Activated CD4-positive, alpha-beta T cell treated with anti-CD3 and anti-CD28 coated beads, Interleukin-2, amount 10 ng/mL, durations not matched to agents 24 days and 14 days (primary cell): Measurements from ENCODE around the gene EAPP. TPM values are rescaled to one million over a fixed set of nuclear protein-coding genes. Genes with fewer than 3 reads are reported as not detected.
"Not testable (repeated sequence)": the region's sequence is repeated elsewhere in the genome, so short reads cannot be mapped to it uniquely, and the experiment has no call there.

Experiments used
- DNase-seq: peaks from one replicate; pipeline ENCODE4 v3.0.0; 2022
- H3K27ac Mint-ChIP-seq: one replicate; pipeline ENCODE4 v1.8.0; 2022; ENCODE audit warnings: mild to moderate bottlenecking, mixed read lengths
- H3K27me3 Mint-ChIP-seq: one replicate; pipeline ENCODE4 v1.8.0; 2022; ENCODE audit warnings: mixed read lengths
- H3K36me3 Mint-ChIP-seq: one replicate; pipeline ENCODE4 v1.8.0; 2022; ENCODE audit warnings: low read depth, mild to moderate bottlenecking, mixed read lengths
- H3K4me1 Mint-ChIP-seq: one replicate; pipeline ENCODE4 v1.8.0; 2021; ENCODE audit warnings: mixed read lengths
- H3K4me3 Mint-ChIP-seq: one replicate; pipeline ENCODE4 v1.8.0; 2022; ENCODE audit warnings: mild to moderate bottlenecking, moderate library complexity, mixed read lengths
- H3K9me3 Mint-ChIP-seq: one replicate; pipeline ENCODE4 v1.8.0; 2021; ENCODE audit warnings: mixed read lengths
- intact Hi-C: fragments of 100-400 bp; cut with micrococcal nuclease; formaldehyde crosslinking; loops from one replicate; pipeline ENCODE4 v1.15.1; 2023
- total RNA-seq: library from RNA; stranded (reverse); gene quantifications from 2 replicates; pipeline ENCODE4 v1.2.3, GENCODE V29; 2022

EAPP gene, protein sequence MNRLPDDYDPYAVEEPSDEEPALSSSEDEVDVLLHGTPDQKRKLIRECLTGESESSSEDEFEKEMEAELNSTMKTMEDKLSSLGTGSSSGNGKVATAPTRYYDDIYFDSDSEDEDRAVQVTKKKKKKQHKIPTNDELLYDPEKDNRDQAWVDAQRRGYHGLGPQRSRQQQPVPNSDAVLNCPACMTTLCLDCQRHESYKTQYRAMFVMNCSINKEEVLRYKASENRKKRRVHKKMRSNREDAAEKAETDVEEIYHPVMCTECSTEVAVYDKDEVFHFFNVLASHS
- 33.7 and 34.7 TPM in 2 replicates for total RNA-seq

DNA sequence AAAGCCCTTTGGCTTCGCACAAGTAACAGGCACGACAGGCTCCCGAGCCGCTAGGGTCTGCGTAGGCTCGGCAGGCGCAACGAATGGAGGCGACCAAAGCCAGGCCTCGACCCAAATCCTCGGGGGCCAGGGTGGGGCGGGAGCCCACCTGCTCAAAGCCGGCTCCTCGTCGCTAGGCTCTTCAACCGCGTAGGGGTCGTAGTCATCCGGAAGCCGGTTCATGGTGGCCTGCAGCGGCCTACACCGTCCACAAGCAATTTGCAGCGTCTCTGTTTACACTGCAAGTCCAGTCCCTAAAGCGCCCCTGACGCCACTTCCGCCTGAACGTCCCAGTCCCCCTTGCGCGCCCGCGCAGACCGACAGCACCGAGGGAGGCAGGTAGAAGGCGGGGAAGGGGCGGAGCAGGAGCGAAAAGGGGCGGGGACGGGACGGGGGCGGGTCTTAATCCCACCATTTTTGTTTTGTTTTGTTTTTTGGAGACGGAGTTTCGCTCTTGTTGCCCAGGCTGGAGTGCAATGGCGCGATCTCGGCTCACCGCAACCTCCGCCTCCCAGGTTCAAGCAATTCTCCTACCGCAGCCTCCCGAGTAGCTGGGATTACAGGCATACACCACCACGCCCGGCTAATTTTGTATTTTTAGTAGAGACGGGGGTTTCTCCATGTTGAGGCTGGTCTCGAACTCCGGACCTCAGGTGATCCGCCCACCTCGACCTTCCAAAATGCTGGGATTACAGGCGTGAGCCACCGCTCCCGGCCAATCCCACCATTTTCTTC, at the start of gene EAPP:
TSS of gene EAPP (minus strand) at position 295 of the 774 bp plus-strand sequence. CDS start at position 222, 73 bp downstream.
- Mint-ChIP-seq H3K4me3 (peak within 1 kb of the TSS; percentile 98), H3K4me1 (peaks cover 10% of the 10 kb centered on the region), H3K27ac (peak within 1 kb of the TSS; percentile 99), H3K36me3 (peaks cover 5% of the 10 kb centered on the region), H3K9me3 (no peaks in the 10 kb centered on the region), H3K27me3 (no peaks in the 10 kb centered on the region)
- intact Hi-C loops: loop anchor here (5.0 kb wide), 4 partner anchors 77 to 1778 kb away; partner anchors contain the start of genes EGLN3 and SPTSSA
- peak; percentile 98 for DNase-seq

DNA sequence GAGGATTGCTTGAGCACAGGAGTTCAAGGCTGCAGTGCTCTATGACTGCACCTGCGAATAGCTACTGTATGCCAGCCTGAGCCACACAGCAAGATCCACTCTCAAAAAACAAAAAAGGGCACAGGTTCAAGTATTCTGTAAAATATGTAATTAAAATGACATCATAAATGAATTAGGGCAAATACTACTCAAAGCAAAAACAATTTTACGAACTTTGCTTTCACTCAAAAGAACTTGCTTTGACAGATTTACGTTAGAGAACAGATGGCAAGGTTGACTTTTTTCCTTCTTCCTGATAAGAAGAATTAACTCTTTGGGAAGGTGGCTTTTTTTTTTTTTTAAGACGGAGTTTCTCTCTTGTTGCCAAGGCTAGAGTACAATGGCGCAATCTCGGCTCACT, 44.0 kb upstream of the EAPP start:
- Mint-ChIP-seq H3K9me3 (no peaks in the 10 kb centered on the region), H3K27me3 (no peaks in the 10 kb centered on the region), H3K4me3 (no peak overlapping the region), H3K36me3 (peaks cover 45% of the 10 kb centered on the region), H3K4me1 (peaks cover 3% of the 10 kb centered on the region), H3K27ac (no peak overlapping the region)
- DNase-seq: no peak
- intact Hi-C loops: no loop called here

DNA sequence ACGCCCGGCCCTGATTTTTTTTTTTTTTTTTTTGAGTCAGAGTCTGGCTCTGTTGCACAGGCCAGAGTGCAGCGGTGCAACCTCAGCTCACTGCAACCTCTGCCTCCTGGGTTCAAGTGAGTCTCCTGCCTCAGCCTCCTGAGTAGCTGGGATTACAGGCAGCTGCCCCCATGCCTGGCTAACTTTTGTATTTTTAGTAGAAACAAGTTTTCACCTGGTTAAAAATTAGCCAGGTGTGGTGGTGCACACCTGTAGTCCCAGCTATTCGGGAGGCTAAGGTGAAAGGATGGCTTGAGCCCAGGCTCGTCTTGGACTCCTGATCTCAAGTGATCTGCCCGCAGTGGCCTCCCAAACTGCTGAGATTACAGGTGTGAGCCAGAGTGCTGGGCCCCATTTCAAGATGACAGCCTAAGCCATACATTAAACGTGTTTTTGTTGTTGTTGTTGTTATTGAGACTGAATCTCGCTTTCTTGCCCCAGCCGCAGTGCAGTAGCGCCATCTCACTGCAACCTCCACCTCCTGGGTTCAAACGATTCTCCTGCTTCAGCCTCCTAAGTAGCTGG, 42.7 kb upstream of the EAPP start:
- peaks cover 3% of the 10 kb centered on the region for H3K4me1 Mint-ChIP-seq

DNA sequence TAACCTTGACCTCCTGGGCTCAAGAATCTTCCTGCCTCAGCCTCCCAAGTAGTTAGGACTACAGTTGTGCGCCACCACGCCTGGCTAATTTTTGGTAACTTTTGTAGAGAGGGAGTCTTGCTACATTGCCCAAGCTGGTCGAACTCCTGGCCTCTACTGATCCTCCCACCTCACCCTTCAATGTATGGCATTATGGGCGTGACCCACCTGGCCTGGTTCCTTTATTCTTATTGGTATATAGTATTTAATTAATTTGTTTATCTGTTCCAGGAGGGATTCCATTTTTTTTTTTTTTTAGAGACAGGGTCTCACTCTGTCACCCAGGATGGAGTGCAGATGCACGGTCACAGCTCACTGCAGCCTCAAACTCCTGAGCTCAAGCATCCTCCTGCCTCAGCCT, 40.9 kb upstream of the EAPP start:
- Mint-ChIP-seq H3K4me3 (no peak overlapping the region), H3K9me3 (no peaks in the 10 kb centered on the region), H3K4me1 (peaks cover 3% of the 10 kb centered on the region), H3K36me3 (peaks cover 38% of the 10 kb centered on the region), H3K27me3 (no peaks in the 10 kb centered on the region), H3K27ac (no peak overlapping the region)
- DNase-seq: no peak
- intact Hi-C loops: no loop called here

More for the DNA sequence above, 42.7 kb upstream of the EAPP start:
- H3K27ac Mint-ChIP-seq: no peak overlapping the region
- intact Hi-C loops: no loop called here
- no peaks in the 10 kb centered on the region for H3K9me3 Mint-ChIP-seq
- no peaks in the 10 kb centered on the region for H3K27me3 Mint-ChIP-seq
- peaks cover 44% of the 10 kb centered on the region for H3K36me3 Mint-ChIP-seq
- no peak overlapping the region for H3K4me3 Mint-ChIP-seq
- no peak for DNase-seq

- no peak overlapping the region for H3K4me3 Mint-ChIP-seq
- DNase-seq: no peak
- H3K27ac Mint-ChIP-seq: no peak overlapping the region
- H3K4me1 Mint-ChIP-seq: no peaks in the 10 kb centered on the region
- H3K36me3 Mint-ChIP-seq: peaks cover 40% of the 10 kb centered on the region
- H3K9me3 Mint-ChIP-seq: no peaks in the 10 kb centered on the region
- intact Hi-C loops: no loop called here
- no peaks in the 10 kb centered on the region for H3K27me3 Mint-ChIP-seq
Measured at GRCh38 chr14:34571771-34572170, 32.3 kb upstream of the EAPP start.

DNA sequence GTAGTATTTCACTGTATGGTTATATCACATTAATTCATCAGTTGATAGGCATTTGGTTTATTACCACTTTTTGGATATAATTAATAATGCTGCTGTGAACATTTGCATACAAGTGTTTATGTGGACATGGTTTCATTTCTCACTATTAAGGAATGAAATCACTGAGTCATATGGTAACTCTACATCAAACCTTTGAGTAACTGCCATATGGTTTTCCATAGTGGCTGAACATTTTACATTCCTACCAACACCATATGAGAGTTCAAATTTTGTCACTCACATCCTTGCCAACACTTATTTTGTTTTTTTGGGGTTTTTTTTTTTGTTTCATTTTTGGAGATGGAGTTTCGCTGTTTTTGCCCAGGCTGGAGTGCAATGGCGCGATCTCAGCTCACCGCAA, 30.2 kb upstream of the EAPP start:
- H3K27ac Mint-ChIP-seq: no peak overlapping the region
- H3K4me3 Mint-ChIP-seq: no peak overlapping the region

GRCh38 chr14:34568803-34569202, 29.3 kb upstream of the EAPP start:
- intact Hi-C loops: no loop called here
- Mint-ChIP-seq H3K4me3 (no peak overlapping the region), H3K27me3 (no peaks in the 10 kb centered on the region), H3K27ac (no peak overlapping the region), H3K36me3 (peaks cover 40% of the 10 kb centered on the region), H3K4me1 (no peaks in the 10 kb centered on the region), H3K9me3 (no peaks in the 10 kb centered on the region)
- no peak for DNase-seq

More for the DNA sequence above, 30.2 kb upstream of the EAPP start:
- intact Hi-C loops: no loop called here
- Mint-ChIP-seq H3K9me3 (no peaks in the 10 kb centered on the region), H3K36me3 (peaks cover 40% of the 10 kb centered on the region), H3K4me1 (no peaks in the 10 kb centered on the region), H3K27me3 (no peaks in the 10 kb centered on the region)
- no peak for DNase-seq

- Mint-ChIP-seq H3K4me1 (no peaks in the 10 kb centered on the region), H3K27me3 (no peaks in the 10 kb centered on the region), H3K9me3 (no peaks in the 10 kb centered on the region), H3K36me3 (peaks cover 16% of the 10 kb centered on the region), H3K4me3 (no peak overlapping the region), H3K27ac (no peak overlapping the region)
- intact Hi-C loops: no loop called here
- DNase-seq: no peak
Measured at GRCh38 chr14:34562776-34563150, 23.3 kb upstream of the EAPP start.

DNA sequence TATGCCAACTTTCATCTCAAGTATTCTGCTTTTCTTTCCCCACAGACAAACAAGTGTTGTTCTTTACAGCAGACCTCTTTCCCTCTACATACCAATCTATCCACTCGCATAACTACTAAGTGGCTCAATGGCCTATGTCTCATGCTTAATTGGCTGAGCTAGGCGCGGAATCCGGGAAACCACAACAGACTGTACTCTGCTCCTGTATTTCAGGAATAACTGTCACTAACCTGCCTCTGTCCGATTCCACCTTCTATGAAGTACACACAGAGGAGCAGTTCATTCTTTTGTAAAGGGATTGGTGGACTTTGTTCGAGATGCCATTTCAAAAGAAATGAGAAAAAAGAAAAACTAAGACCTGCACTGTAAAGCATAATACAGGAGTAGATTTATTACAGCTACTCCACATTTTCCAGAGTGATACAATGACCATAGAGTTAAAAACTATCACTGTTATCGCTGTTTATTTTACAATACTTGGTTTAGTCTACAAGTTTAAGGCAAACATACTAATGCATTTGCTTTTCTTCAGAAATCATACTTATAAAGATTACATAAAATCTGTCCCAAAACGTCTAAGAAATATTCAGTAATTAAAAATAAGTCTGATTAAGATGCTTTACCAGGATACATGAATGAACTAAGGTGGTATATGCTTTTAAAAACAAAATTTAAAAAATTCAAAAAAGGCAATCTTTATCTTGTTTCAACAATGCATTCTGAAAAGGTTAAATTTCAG, 22.7 kb upstream of the EAPP start:
- H3K4me3 Mint-ChIP-seq, H3K27me3 Mint-ChIP-seq, DNase-seq, intact Hi-C loops, H3K27ac Mint-ChIP-seq, H3K9me3 Mint-ChIP-seq, H3K4me1 Mint-ChIP-seq: not testable (repeated sequence)
- H3K36me3 Mint-ChIP-seq: peaks cover 13% of the 10 kb centered on the region

GRCh38 chr14:34556498-34556829, 17.0 kb upstream of the EAPP start:
- intact Hi-C loops, H3K4me3 Mint-ChIP-seq, DNase-seq, H3K36me3 Mint-ChIP-seq, H3K27me3 Mint-ChIP-seq, H3K9me3 Mint-ChIP-seq, H3K27ac Mint-ChIP-seq: not testable (repeated sequence)
- H3K4me1 Mint-ChIP-seq: peaks cover 12% of the 10 kb centered on the region

- H3K27me3 Mint-ChIP-seq, H3K27ac Mint-ChIP-seq, H3K4me3 Mint-ChIP-seq, H3K36me3 Mint-ChIP-seq, DNase-seq, intact Hi-C loops, H3K9me3 Mint-ChIP-seq: not testable (repeated sequence)
- H3K4me1 Mint-ChIP-seq: peaks cover 14% of the 10 kb centered on the region
Measured at GRCh38 chr14:34555583-34556497, 16.3 kb upstream of the EAPP start.

GRCh38 chr14:34554540-34555250, 15.2 kb upstream of the EAPP start:
- DNase-seq: peak; percentile 74
- intact Hi-C loops: no loop called here
- peak overlapping the region; percentile 72 for H3K27ac Mint-ChIP-seq
- peak overlapping the region; percentile 69 for H3K4me3 Mint-ChIP-seq
- no peaks in the 10 kb centered on the region for H3K9me3 Mint-ChIP-seq
- H3K36me3 Mint-ChIP-seq: no peaks in the 10 kb centered on the region
- H3K27me3 Mint-ChIP-seq: no peaks in the 10 kb centered on the region
- H3K4me1 Mint-ChIP-seq: peaks cover 17% of the 10 kb centered on the region
